ENCODE data around the gene MZT1.

MZT1 gene

GRCh38 chr13:72678312-72678711, 49.1 kb downstream of the MZT1 start:
- DNase-seq: no peak

DNA sequence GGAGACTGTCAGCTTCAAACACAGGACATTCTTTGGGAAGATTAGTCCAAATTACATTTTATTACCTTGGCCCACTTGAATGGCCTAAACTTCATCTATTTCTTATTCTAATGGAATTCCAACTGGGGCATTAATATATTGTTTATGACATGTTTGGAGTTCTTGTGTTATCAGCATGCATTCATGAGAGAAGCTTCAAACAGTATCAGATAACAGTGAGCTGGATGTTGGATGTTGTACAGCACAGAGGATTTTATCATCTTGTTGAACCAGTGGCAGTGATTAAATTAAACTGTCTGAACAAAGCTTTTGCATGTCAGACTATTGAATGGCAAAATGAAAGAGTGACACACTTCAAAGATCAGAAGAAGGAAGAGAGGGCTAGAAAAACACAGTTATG, 50.0 kb downstream of the MZT1 start:
- no peak for DNase-seq

DNA sequence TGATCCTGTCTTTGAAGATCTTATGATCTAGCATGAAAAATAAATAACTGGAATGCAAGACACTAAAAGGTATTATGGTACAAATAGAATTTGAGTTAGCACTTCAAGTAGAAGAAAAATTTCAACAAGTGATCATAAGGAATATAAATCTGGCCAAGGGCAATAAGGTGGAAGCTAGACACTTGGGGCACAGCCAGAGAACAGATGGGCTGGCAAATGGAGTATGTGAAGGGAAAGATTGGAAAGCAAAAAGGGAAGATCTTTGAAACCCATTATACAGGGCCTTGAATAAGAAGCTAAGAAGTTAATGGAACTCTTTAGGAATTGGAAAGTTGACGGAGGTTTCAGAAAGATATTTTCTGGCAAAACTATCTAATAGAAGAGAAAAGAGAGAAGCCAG, 61.0 kb downstream of the MZT1 start:
- no peak for DNase-seq

DNA sequence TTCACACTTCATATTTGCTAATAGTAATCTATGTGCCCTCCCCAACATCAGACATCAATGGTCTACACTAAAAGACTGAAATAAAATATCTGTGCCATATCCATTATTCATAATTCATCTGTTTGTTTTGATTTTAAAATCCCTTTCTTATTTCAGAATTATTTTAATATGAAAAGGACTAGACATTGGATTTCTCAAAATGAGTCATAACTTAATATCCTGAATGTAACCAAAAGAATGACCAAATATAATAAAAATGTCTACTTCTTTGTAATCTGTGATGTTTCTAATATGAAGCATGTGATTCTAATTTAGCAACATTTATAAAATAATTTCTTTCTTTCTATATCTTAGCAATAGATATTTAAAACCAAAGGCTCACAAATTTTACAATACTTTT, 64.9 kb downstream of the MZT1 start:
- no peak for DNase-seq

All from stimulated activated CD4-positive, alpha-beta T cell treated with anti-CD3 and anti-CD28 coated beads, Interleukin-4, amount 100 ng/mL, for 24 hours (primary cell).